H1 (cell line): Measurements from ENCODE around the gene TRIM71. TPM values are rescaled to one million over a fixed set of nuclear protein-coding genes. Genes with fewer than 3 reads are reported as not detected.

Source experiments
- CTCF ChIA-PET: fragments of 300-600 bp; sonication (Branson Sonifier 250); formaldehyde crosslinking; loops from one replicate; lab custom pipeline; 2021; ENCODE audit not compliant: partially characterized antibody; lab: Charles Lee
- POLR2A ChIA-PET: fragments of 300-600 bp; sonication (Branson Sonifier 250); formaldehyde crosslinking; loops from one replicate; lab custom pipeline; 2021; ENCODE audit warnings: inconsistent platforms; ENCODE audit not compliant: partially characterized antibody; lab: Charles Lee
- DNase-seq, 2 experiments: peaks; one replicate each; pipeline versions ENCODE4 v3.0.0 to v3.0.0-alpha.2; 2010 to 2022; ENCODE audit warnings: low spot score in 2 of 2, low read depth in 1 of 2, mixed read lengths in 1 of 2
- FAIRE-seq: peaks from 2 replicates; lab custom pipeline; 2011; peaks lifted over from hg19 to GRCh38; lab: Jason Lieb, UNC
- H2AFZ ChIP-seq: 2 replicates; pipeline ENCODE4 v1.8.1; 2012; ENCODE audit warnings: low read length, inconsistent platforms
- H2AK5ac ChIP-seq: 2 replicates; pipeline ENCODE4 v1.6.1; 2013; ENCODE audit warnings: low read depth, low read length
- H2BK120ac ChIP-seq: replicated peaks from 2 replicates; pipeline ENCODE3; 2013; ENCODE audit warnings: low read depth, low read length, inconsistent platforms
- H2BK12ac ChIP-seq: 2 replicates; pipeline ENCODE4 v1.6.1; 2013; ENCODE audit warnings: low read depth, low read length
- H2BK15ac ChIP-seq: 2 replicates; pipeline ENCODE4 v1.6.1; 2013; ENCODE audit warnings: low read length
- H2BK20ac ChIP-seq: 2 replicates; pipeline ENCODE4 v1.6.1; 2013; ENCODE audit warnings: low read length
- H2BK5ac ChIP-seq: 2 replicates; pipeline ENCODE4 v1.6.1; 2013; ENCODE audit warnings: low read depth, low read length
- H3K14ac ChIP-seq: 2 replicates; pipeline ENCODE4 v1.6.1; 2013; ENCODE audit warnings: inconsistent platforms; ENCODE audit not compliant: insufficient read length
- H3K18ac ChIP-seq: 2 replicates; pipeline ENCODE4 v1.6.1; 2013; ENCODE audit warnings: low read length; ENCODE audit errors: extremely low read depth
- H3K23ac ChIP-seq: 2 replicates; pipeline ENCODE4 v1.6.1; 2013; ENCODE audit warnings: inconsistent platforms; ENCODE audit not compliant: insufficient read length
- H3K23me2 ChIP-seq: 2 replicates; pipeline ENCODE4 v1.6.1; 2013; ENCODE audit warnings: low read depth, low read length
- H3K27ac ChIP-seq: 2 replicates; pipeline ENCODE4 v1.6.1; 2011; ENCODE audit warnings: low read depth, low read length, inconsistent platforms
- H3K27me3 ChIP-seq, 4 experiments: replicated peaks in 1 of 4; 1 replicate in 1 of 4; 2 replicates in 3 of 4; pipeline versions ENCODE4 v1.6.1 to v1.8.1; 2011 to 2013; ENCODE audit warnings: low read length in 3 of 4, mild to moderate bottlenecking in 3 of 4, inconsistent platforms in 2 of 4, mixed read lengths in 2 of 4, moderate library complexity in 1 of 4; ENCODE audit not compliant: control insufficient read depth in 3 of 4, insufficient read depth in 3 of 4; ENCODE audit errors: extremely low read depth in 1 of 4
- H3K36me3 ChIP-seq, 4 experiments: 2 replicates each; pipeline versions ENCODE4 v1.6.1 to v1.8.1; 2011 to 2013; ENCODE audit warnings: mild to moderate bottlenecking in 4 of 4, low read length in 3 of 4, moderate library complexity in 2 of 4, control low read depth in 1 of 4, inconsistent platforms in 1 of 4; ENCODE audit not compliant: insufficient read depth in 4 of 4, control insufficient read depth in 2 of 4
- H3K4ac ChIP-seq: replicated peaks from 2 replicates; pipeline ENCODE3; 2013; ENCODE audit warnings: low read length, low read depth, mixed read lengths, inconsistent platforms; ENCODE audit not compliant: insufficient read length
- H3K4me1 ChIP-seq, 4 experiments: replicated peaks in 1 of 4; 1 replicate in 1 of 4; 2 replicates in 3 of 4; pipeline versions ENCODE4 v1.6.1 to v1.8.1; 2011 to 2013; ENCODE audit warnings: low read length in 3 of 4, inconsistent platforms in 2 of 4, mixed read lengths in 1 of 4; ENCODE audit not compliant: insufficient read depth in 4 of 4, control insufficient read depth in 3 of 4
- H3K4me2 ChIP-seq, 2 experiments: 2 replicates each; pipeline versions ENCODE4 v1.6.1 to v1.8.1; 2011 to 2013; ENCODE audit warnings: low read depth in 2 of 2, low read length in 2 of 2, control low read depth in 1 of 2, inconsistent platforms in 1 of 2, mild to moderate bottlenecking in 1 of 2; ENCODE audit not compliant: insufficient read depth in 1 of 2
- H3K4me3 ChIP-seq, 4 experiments: fragments of 200-600, 300-600 bp in 1 of 4; sonication (generic), shearing (Covaris generic), sonication (Bioruptor Twin) in 1 of 4; 2 replicates each; pipeline versions ENCODE4 v1.5.1 to v1.8.1; 2011 to 2016; ENCODE audit warnings: low read length in 4 of 4, low read depth in 3 of 4, control low read depth in 2 of 4, inconsistent platforms in 2 of 4, mild to moderate bottlenecking in 2 of 4, mixed read lengths in 1 of 4, moderate library complexity in 1 of 4; ENCODE audit not compliant: insufficient read depth in 2 of 4; ENCODE audit errors: extremely low read depth in 1 of 4
- H3K56ac ChIP-seq: replicated peaks from 2 replicates; pipeline ENCODE3; 2013; ENCODE audit warnings: low read depth, mild to moderate bottlenecking, mixed read lengths, low read length, inconsistent platforms; ENCODE audit not compliant: insufficient read length
- H3K79me1 ChIP-seq: 2 replicates; pipeline ENCODE4 v1.6.1; 2013; ENCODE audit warnings: low read depth, low read length, control low read depth
- H3K79me2 ChIP-seq, 2 experiments: 2 replicates each; pipeline versions ENCODE4 v1.6.1 to v1.8.1; 2012 to 2013; ENCODE audit warnings: low read length in 2 of 2, mild to moderate bottlenecking in 2 of 2, inconsistent platforms in 1 of 2; ENCODE audit not compliant: insufficient read depth in 2 of 2, control insufficient read depth in 1 of 2
- H3K9ac ChIP-seq, 4 experiments: replicated peaks in 1 of 4; 1 replicate in 1 of 4; 2 replicates in 3 of 4; pipeline versions ENCODE4 v1.6.1 to v1.8.1; 2011 to 2013; ENCODE audit warnings: low read depth in 3 of 4, low read length in 3 of 4, control low read depth in 2 of 4, mild to moderate bottlenecking in 2 of 4, moderate library complexity in 2 of 4, inconsistent platforms in 1 of 4; ENCODE audit errors: extremely low read depth in 1 of 4
- H3K9me3 ChIP-seq, 2 experiments: 2 replicates each; pipeline versions ENCODE4 v1.6.1 to v1.8.1; 2012 to 2013; ENCODE audit warnings: mild to moderate bottlenecking in 2 of 2, moderate library complexity in 2 of 2, control low read depth in 1 of 2, inconsistent platforms in 1 of 2, low read depth in 1 of 2, low read length in 1 of 2, mixed read lengths in 1 of 2; ENCODE audit not compliant: insufficient read depth in 2 of 2
- H4K20me1 ChIP-seq, 2 experiments: replicated peaks in 1 of 2; 2 replicates each; pipeline versions ENCODE3 to v1.8.1; 2011 to 2013; ENCODE audit warnings: inconsistent platforms in 2 of 2, low read length in 2 of 2, mild to moderate bottlenecking in 1 of 2; ENCODE audit not compliant: insufficient read depth in 2 of 2, control insufficient read depth in 1 of 2
- H4K5ac ChIP-seq: 2 replicates; pipeline ENCODE4 v1.6.1; 2013; ENCODE audit warnings: low read length, low read depth, mixed read lengths, inconsistent platforms; ENCODE audit not compliant: insufficient read length
- H4K8ac ChIP-seq: 2 replicates; pipeline ENCODE4 v1.8.0; 2013; ENCODE audit warnings: mild to moderate bottlenecking, moderate library complexity, low read length, inconsistent platforms; ENCODE audit not compliant: insufficient read depth; ENCODE audit errors: extremely low read depth
- H4K91ac ChIP-seq: replicated peaks from 2 replicates; pipeline ENCODE3; 2013; ENCODE audit warnings: low read length, mixed read lengths, inconsistent platforms; ENCODE audit not compliant: insufficient read length
- CTCF ChIP-seq, 3 experiments: IDR thresholded peaks; 1 replicate in 2 of 3; 2 replicates in 1 of 3; pipeline versions ENCODE4 v1.5.1 to v1.6.1; 2011; ENCODE audit warnings: low read length in 3 of 3, mild to moderate bottlenecking in 3 of 3, inconsistent platforms in 2 of 3, low read depth in 1 of 3, moderate library complexity in 1 of 3; ENCODE audit not compliant: insufficient read depth in 1 of 3; ENCODE audit errors: control extremely low read depth in 1 of 3
- POLR2AphosphoS5 ChIP-seq: IDR thresholded peaks from 2 replicates; pipeline ENCODE4 v1.6.1; 2011; ENCODE audit warnings: low read depth, low read length
- SAP30 ChIP-seq: fragments of 300-600 bp; sonication (generic); IDR thresholded peaks from 2 replicates; pipeline ENCODE4 v1.7.1; 2012; ENCODE audit warnings: low read length, moderate library complexity, mild to moderate bottlenecking, inconsistent platforms; ENCODE audit not compliant: insufficient read depth, insufficient replicate concordance
- WGBS, 2 experiments: shearing (Covaris generic) in 1 of 2; methylation state at CpG; one replicate each; pipeline versions ENCODE4 v1.1.6 to v1.1.7; 2013 to 2015; ENCODE audit warnings: low lambda C conversion rate in 2 of 2, mixed read lengths in 2 of 2, inconsistent platforms in 1 of 2, low coverage in 1 of 2, missing lambda C conversion rate in 1 of 2; ENCODE audit not compliant: insufficient replicate concordance in 2 of 2, insufficient coverage in 1 of 2, insufficient read length in 1 of 2; ENCODE audit errors: extremely low coverage in 1 of 2, missing lambda C conversion rate in 1 of 2; 5-methylcytosine and 5-hydroxymethylcytosine counted together
- polyA plus RNA-seq, 7 experiments: library from polyadenylated mRNA; depleted of rRNA in 3 of 7; stranded (reverse) in 5 of 7; unstranded in 2 of 7; fragments of >200 nt in 5 of 7; fragments of 200-250 nt in 2 of 7; gene quantifications; 1 replicate in 5 of 7; 2 replicates in 1 of 7; 4 replicates in 1 of 7; pipeline versions ENCODE4 v1.2.1 to v1.2.3, GENCODE V29; 2011 to 2013; ENCODE audit warnings: missing spikeins in 2 of 7, mixed read lengths in 2 of 7
- total RNA-seq: library from RNA; stranded (reverse); fragmentation: NEBNext Ultra II Directional; extraction: Animal tissue kit (Norgen Biotek cat#: 25700); gene quantifications from 2 replicates; pipeline ENCODE4 v1.2.1, GENCODE V29; 2021

Gene TRIM71
- total and polyA plus RNA-seq, 2 of the 8 experiments (the other 6 are each of a cell fraction or from before 2014, with no cell fraction given) = 53.7 to 293 TPM

DNA sequence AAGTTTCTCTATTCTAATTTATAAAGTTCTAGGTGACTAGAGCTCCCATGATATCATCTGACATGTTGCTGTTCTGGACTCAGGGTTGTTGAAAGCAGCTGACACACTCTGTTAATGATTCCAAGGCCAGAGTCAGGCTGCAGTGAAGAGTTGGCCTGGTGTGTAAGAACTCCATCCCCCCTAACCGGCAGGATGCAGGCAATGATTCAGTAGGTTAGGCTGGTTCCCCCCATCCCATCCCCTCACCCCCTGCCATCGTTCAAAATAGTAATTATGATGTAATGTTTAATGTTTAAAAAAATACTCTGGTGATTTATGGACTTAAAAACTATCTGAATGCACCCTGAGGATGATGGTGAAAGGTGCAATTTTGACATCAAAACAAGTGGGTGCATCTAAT is 4.6 kb upstream of the TRIM71 start:
- Histone ChIP-seq H3K4me1 (peaks cover 9 to 27% (median 11%) of the 10 kb centered on the region in 4 experiments; a peak in 6 of 7 replicates), H4K91ac (peak overlapping the region; percentile 92), H4K5ac (no peak overlapping the region), H3K36me3 (peaks cover 3 to 9% (median 4%) of the 10 kb centered on the region in 4 experiments; a peak in 5 of 8 replicates), H3K9ac (peak overlapping the region in 1 of 4 experiments; percentile 20; a peak in 1 of 7 replicates), H2AK5ac (no peak overlapping the region), H3K23me2 (peaks cover 5% of the 10 kb centered on the region; the same call in 1 of the 2 replicates), H2BK120ac (no peak overlapping the region), H3K4me3 (peak overlapping the region in 1 of 4 experiments; percentile 12; a peak in 1 of 8 replicates), H3K9me3 (no peaks in the 10 kb centered on the region), H2BK20ac (0 out of 2 replicates have a peak overlapping the region, but pooled peaks have one; percentile 55), H2AFZ (no peak overlapping the region), H3K4ac (no peak overlapping the region), H3K18ac (no peak overlapping the region), H2BK15ac (no peak overlapping the region), H2BK12ac (no peak overlapping the region), H4K20me1 (peaks cover 0 to 2% of the 10 kb centered on the region in 2 experiments), H4K8ac (no peak overlapping the region), H3K4me2 (peak overlapping the region in 1 of 2 experiments; percentile 74; a peak in 2 of 4 replicates), H3K56ac (no peak overlapping the region), H3K14ac (no peak overlapping the region), H3K27me3 (no peaks in the 10 kb centered on the region), H3K79me2 (peaks cover 12 to 57% of the 10 kb centered on the region in 2 experiments), H3K79me1 (no peaks in the 10 kb centered on the region; the same call in 1 of the 2 replicates), H2BK5ac (0 out of 2 replicates have a peak overlapping the region, but pooled peaks have one; percentile 71), H3K23ac (no peak overlapping the region), H3K27ac (no peak overlapping the region)
- CTCF ChIA-PET = interaction anchor here (0.6 to 4.5 kb wide), 9 partner anchors 12 to 90 kb away, joined by 3 to 25 read pairs (median 6); no protein-coding TSS in a partner anchor
- FAIRE-seq = peak; percentile 7
- no peak for DNase-seq
- POLR2A ChIA-PET = interaction anchor here (0.6 to 15.1 kb wide), 16 partner anchors 8 to 81 kb away, joined by 3 to 230 read pairs (median 4); no protein-coding TSS in a partner anchor
- 64% methylated on average over 2 of the region's 2 CpGs; no CpG with 5 or more reads in 1 of the 2 experiments for WGBS, 2 experiments
- TF ChIP-seq SAP30 (no peak), CTCF (IDR thresholded peaks at IDR 0.05; ENCODE audit: control extremely low read depth in 1 of 3, insufficient read depth in 1 of 3, low read depth in 1 of 3, low read length in 3 of 3) (no peak), POLR2AphosphoS5 (no peak)
